CD4-positive, alpha-beta memory T cell (primary cell): ENCODE data around the gene ACAD11. TPM values are rescaled to one million over a fixed set of nuclear protein-coding genes. Genes with fewer than 3 reads are reported as not detected.
"Not testable (repeated sequence)": the region's sequence is repeated elsewhere in the genome, so short reads cannot be mapped to it uniquely, and the experiment has no call there.

Source experiments
- CTCF ChIA-PET: fragments of 350-600 bp; sonication (Branson Sonifier 250); formaldehyde crosslinking; loops from one replicate; lab custom pipeline; 2021; ENCODE audit warnings: inconsistent platforms; ENCODE audit not compliant: partially characterized antibody; lab: Charles Lee
- POLR2A ChIA-PET: fragments of 350-600 bp; sonication (Branson Sonifier 250); formaldehyde crosslinking; loops from one replicate; lab custom pipeline; 2021; ENCODE audit not compliant: partially characterized antibody; lab: Charles Lee
- DNase-seq, 5 donors: peaks; one replicate each; pipeline versions ENCODE4 v3.0.0 to v3.0.0-alpha.2; 2020 to 2022; ENCODE audit warnings: mixed read lengths in 1 of 5
- H3K27ac ChIP-seq: one replicate; pipeline ENCODE4 v1.7.0; 2013; ENCODE audit warnings: low read depth, low read length
- H3K27me3 ChIP-seq: 2 replicates; pipeline ENCODE4 v1.7.0; 2013; ENCODE audit warnings: mild to moderate bottlenecking, low read length, moderate library complexity; ENCODE audit not compliant: insufficient read depth
- H3K36me3 ChIP-seq: 2 replicates; pipeline ENCODE4 v1.7.0; 2013; ENCODE audit warnings: mild to moderate bottlenecking, low read length, moderate library complexity; ENCODE audit not compliant: insufficient read depth
- H3K4me1 ChIP-seq: 2 replicates; pipeline ENCODE4 v1.7.0; 2013; ENCODE audit warnings: mild to moderate bottlenecking, low read length, moderate library complexity; ENCODE audit not compliant: insufficient read depth
- H3K4me3 ChIP-seq, 2 donors: one replicate each; pipeline ENCODE4 v1.7.0; 2013; ENCODE audit warnings: low read length in 2 of 2, mild to moderate bottlenecking in 1 of 2
- H3K9me3 ChIP-seq, 2 donors: one replicate each; pipeline ENCODE4 v1.7.0; 2013; ENCODE audit warnings: low read length in 2 of 2, control low read depth in 1 of 2; ENCODE audit not compliant: control insufficient read depth in 1 of 2
- H3K27ac Mint-ChIP-seq, 7 donors: one replicate each; pipeline ENCODE4 v1.8.0; 2020 to 2021; ENCODE audit warnings: mixed read lengths in 7 of 7, mild to moderate bottlenecking in 6 of 7, inconsistent platforms in 3 of 7, moderate library complexity in 3 of 7
- H3K27me3 Mint-ChIP-seq, 2 donors: one replicate each; pipeline ENCODE4 v1.8.0; 2020 to 2021; ENCODE audit warnings: mixed read lengths in 2 of 2
- H3K36me3 Mint-ChIP-seq, 2 donors: one replicate each; pipeline ENCODE4 v1.8.0; 2020 to 2021; ENCODE audit warnings: mixed read lengths in 2 of 2, inconsistent platforms in 1 of 2, mild to moderate bottlenecking in 1 of 2
- H3K4me1 Mint-ChIP-seq, 4 donors: one replicate each; pipeline ENCODE4 v1.8.0; 2020 to 2021; ENCODE audit warnings: mixed read lengths in 4 of 4, mild to moderate bottlenecking in 1 of 4
- H3K4me3 Mint-ChIP-seq, 8 donors: one replicate each; pipeline ENCODE4 v1.8.0; 2020 to 2021; ENCODE audit warnings: mixed read lengths in 8 of 8, mild to moderate bottlenecking in 7 of 8, moderate library complexity in 6 of 8, inconsistent platforms in 3 of 8
- H3K9me3 Mint-ChIP-seq, 8 donors: one replicate each; pipeline ENCODE4 v1.8.0; 2020 to 2021; ENCODE audit warnings: mixed read lengths in 8 of 8, mild to moderate bottlenecking in 5 of 8, inconsistent platforms in 3 of 8, moderate library complexity in 1 of 8
- intact Hi-C: fragments of 100-400 bp; cut with micrococcal nuclease; formaldehyde crosslinking; loops from one replicate; pipeline ENCODE4 v1.15.1; 2023
- polyA plus RNA-seq, 2 donors: library from polyadenylated mRNA; unstranded; fragments of 300-500 nt; fragmentation: Illumina TruSeq; gene quantifications; one replicate each; pipeline ENCODE4 v1.2.3, GENCODE V29; 2021
- total RNA-seq, 2 experiments: library from RNA; stranded (reverse); gene quantifications; one replicate each; pipeline ENCODE4 v1.2.3, GENCODE V29; 2021

ACAD11 gene
- total and polyA plus RNA-seq, 4 experiments from 2014 or later = 1.7 to 26.9 (median 13.1) TPM

DNA sequence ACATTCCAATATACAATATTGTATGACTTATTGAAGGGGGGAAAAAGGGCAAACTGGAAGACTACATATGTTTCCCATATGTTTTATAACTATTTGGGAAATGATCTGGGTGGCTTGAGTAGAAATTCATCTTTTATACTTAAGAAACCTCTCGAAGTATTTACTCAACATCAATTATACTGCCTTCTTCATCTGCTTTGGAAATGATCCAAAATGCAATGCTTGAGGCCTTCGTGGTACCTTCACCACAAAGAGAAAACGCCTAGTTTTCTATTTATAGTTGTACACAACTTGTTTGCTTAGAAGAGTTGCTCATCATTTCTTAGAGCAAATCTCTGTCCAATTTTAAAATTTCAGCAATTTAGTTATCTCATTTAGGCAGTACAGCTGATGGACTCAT, 43.7 kb downstream of the ACAD11 start:
- Mint-ChIP-seq H3K27me3 (no peaks in the 10 kb centered on the region), H3K4me3 (no peak overlapping the region), H3K27ac (no peak overlapping the region), H3K36me3 (peaks cover 34 to 59% of the 10 kb centered on the region in 2 donors), H3K9me3 (peaks cover 0 to 13% (median 4%) of the 10 kb centered on the region in 8 donors), H3K4me1 (peaks cover 0 to 4% (median 1%) of the 10 kb centered on the region in 4 donors)
- CTCF ChIA-PET = no interaction called here
- intact Hi-C loops = no loop called here
- POLR2A ChIA-PET = no interaction called here
- Histone ChIP-seq H3K36me3 (no peaks in the 10 kb centered on the region), H3K27me3 (no peaks in the 10 kb centered on the region), H3K27ac (no peak overlapping the region), H3K9me3 (no peaks in the 10 kb centered on the region), H3K4me3 (no peak overlapping the region), H3K4me1 (no peaks in the 10 kb centered on the region)
- no peak for DNase-seq

DNA sequence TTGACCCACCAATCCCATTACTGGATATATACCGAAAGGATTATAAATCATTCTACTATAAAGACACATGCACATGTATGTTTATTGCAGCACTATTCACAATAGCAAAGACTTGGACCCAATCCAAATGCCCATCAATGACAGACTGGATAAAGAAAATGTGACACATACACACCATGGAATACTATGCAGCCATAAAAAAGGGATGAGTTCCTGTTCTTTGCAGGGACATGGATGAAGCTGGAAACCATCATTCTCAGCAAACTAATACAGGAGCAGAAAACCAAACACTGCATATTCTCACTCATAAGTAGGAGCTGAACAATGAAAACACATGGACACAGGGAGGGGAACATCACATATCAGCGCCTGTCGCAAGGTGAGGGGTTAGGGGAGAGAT, 44.3 kb downstream of the ACAD11 start:
- POLR2A ChIA-PET, CTCF ChIA-PET, H3K27ac ChIP-seq, intact Hi-C loops, H3K9me3 ChIP-seq, DNase-seq, H3K27me3 ChIP-seq, H3K27me3 Mint-ChIP-seq, H3K4me1 Mint-ChIP-seq, H3K4me1 ChIP-seq, H3K36me3 ChIP-seq, H3K4me3 ChIP-seq, H3K27ac Mint-ChIP-seq, H3K4me3 Mint-ChIP-seq: not testable (repeated sequence)
- Mint-ChIP-seq H3K9me3 (peaks cover 0 to 13% (median 4%) of the 10 kb centered on the region in 8 donors), H3K36me3 (peaks cover 28 to 55% of the 10 kb centered on the region in 2 donors)

DNA sequence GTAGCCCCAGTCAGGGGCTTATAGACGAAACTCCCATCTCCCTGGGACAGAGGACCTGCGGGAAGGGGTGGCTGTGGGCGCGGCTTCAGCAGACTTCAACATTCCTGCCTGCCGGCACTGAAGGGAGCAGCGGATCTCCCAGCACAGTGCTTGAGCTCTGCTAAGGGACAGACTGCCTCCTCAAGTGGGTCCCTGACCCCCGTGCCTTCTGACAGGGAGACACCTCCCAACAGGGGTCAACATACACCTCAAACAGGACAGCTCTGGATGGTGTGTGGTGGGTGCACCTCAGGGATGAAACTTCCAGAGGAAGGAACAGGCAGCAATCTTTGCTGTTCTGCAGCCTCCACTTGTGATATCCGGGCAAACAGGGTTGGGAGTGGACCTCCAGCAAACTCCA, 53.0 kb downstream of the ACAD11 start:
- POLR2A ChIA-PET, H3K27me3 ChIP-seq, H3K4me3 ChIP-seq, H3K27ac ChIP-seq, H3K27ac Mint-ChIP-seq, H3K4me1 Mint-ChIP-seq, H3K4me3 Mint-ChIP-seq, H3K4me1 ChIP-seq, H3K27me3 Mint-ChIP-seq, CTCF ChIA-PET, H3K9me3 ChIP-seq, H3K36me3 ChIP-seq, H3K9me3 Mint-ChIP-seq, intact Hi-C loops, DNase-seq: not testable (repeated sequence)
- peaks cover 55 to 79% of the 10 kb centered on the region in 2 donors for H3K36me3 Mint-ChIP-seq

DNA sequence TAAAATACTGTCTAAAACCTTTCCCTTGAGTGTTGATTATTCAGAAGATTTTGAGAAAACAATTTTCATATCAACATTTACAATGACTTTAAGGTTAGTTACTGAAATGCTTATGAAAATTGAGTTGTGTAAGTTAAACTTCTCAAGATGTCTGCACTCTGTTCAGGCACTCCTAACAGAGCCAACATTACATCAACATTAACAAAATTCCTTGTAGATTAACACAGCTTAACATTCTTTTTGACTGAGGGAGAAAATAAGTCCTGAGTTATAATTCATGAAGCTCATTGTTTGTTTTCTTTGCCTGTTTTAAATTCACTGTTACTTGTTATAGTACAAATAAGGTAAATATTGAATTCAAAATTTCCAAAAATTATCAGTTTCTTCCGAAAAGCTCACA, 53.5 kb downstream of the ACAD11 start:
- H3K36me3 Mint-ChIP-seq = peaks cover 51 to 74% of the 10 kb centered on the region in 2 donors
- CTCF ChIA-PET = no interaction called here

DNA sequence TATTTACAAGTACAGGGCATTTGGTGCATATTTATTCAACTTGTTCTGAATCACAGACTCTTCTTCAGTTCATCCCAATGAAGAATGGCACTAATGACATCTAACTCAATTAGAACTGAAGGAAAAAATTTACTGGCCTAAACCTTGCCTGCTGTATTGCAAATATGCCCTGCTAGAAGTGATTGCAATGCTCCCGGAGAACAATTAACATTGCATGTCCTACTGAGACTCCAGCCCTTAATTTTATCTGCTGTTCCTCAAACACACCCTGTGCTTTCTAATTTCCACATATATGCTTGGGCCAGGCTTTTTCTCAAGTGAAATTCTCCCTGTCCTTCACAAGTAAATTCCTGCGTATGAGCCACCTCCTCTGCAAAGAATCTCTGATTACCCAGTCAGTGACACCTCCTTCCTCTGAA, 54.2 kb downstream of the ACAD11 start:
- no peaks in the 10 kb centered on the region for H3K9me3 ChIP-seq
- DNase-seq = no peak
- Mint-ChIP-seq H3K9me3 (no peaks in the 10 kb centered on the region), H3K27ac (no peak overlapping the region), H3K27me3 (no peaks in the 10 kb centered on the region), H3K4me3 (no peak overlapping the region), H3K36me3 (peaks cover 49 to 71% of the 10 kb centered on the region in 2 donors), H3K4me1 (peaks cover 0 to 4% (median under 1%) of the 10 kb centered on the region in 4 donors)
- intact Hi-C loops = no loop called here
- no peaks in the 10 kb centered on the region for H3K4me1 ChIP-seq
- H3K27ac ChIP-seq = no peak overlapping the region
- ChIA-PET CTCF (no interaction called here), POLR2A (no interaction called here)
- no peaks in the 10 kb centered on the region for H3K27me3 ChIP-seq
- no peak overlapping the region for H3K4me3 ChIP-seq
- H3K36me3 ChIP-seq = peaks cover 6% of the 10 kb centered on the region

More for the DNA sequence above, 53.5 kb downstream of the ACAD11 start:
- POLR2A ChIA-PET = no interaction called here
- Histone ChIP-seq H3K9me3 (no peaks in the 10 kb centered on the region), H3K4me3 (no peak overlapping the region), H3K4me1 (no peaks in the 10 kb centered on the region), H3K36me3 (peaks cover 6% of the 10 kb centered on the region), H3K27ac (no peak overlapping the region), H3K27me3 (no peaks in the 10 kb centered on the region)
- H3K4me3 Mint-ChIP-seq = no peak overlapping the region
- peaks cover 0 to 4% (median under 1%) of the 10 kb centered on the region in 4 donors for H3K4me1 Mint-ChIP-seq
- DNase-seq = no peak
- H3K27ac Mint-ChIP-seq = no peak overlapping the region
- no peaks in the 10 kb centered on the region for H3K27me3 Mint-ChIP-seq
- intact Hi-C loops = no loop called here
- H3K9me3 Mint-ChIP-seq = peaks cover 0 to 2% (median 0%) of the 10 kb centered on the region in 8 donors

DNA sequence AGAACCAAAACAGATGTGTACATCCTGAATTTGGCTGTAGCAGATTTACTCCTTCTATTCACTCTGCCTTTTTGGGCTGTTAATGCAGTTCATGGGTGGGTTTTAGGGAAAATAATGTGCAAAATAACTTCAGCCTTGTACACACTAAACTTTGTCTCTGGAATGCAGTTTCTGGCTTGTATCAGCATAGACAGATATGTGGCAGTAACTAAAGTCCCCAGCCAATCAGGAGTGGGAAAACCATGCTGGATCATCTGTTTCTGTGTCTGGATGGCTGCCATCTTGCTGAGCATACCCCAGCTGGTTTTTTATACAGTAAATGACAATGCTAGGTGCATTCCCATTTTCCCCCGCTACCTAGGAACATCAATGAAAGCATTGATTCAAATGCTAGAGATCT, 59.0 kb downstream of the ACAD11 start:
- H3K27ac Mint-ChIP-seq, POLR2A ChIA-PET, H3K27me3 ChIP-seq, DNase-seq, H3K27ac ChIP-seq, H3K27me3 Mint-ChIP-seq, intact Hi-C loops, H3K4me1 Mint-ChIP-seq, CTCF ChIA-PET, H3K4me3 Mint-ChIP-seq, H3K36me3 ChIP-seq, H3K9me3 Mint-ChIP-seq, H3K4me3 ChIP-seq, H3K4me1 ChIP-seq, H3K9me3 ChIP-seq: not testable (repeated sequence)
- peaks cover 40 to 59% of the 10 kb centered on the region in 2 donors for H3K36me3 Mint-ChIP-seq

DNA sequence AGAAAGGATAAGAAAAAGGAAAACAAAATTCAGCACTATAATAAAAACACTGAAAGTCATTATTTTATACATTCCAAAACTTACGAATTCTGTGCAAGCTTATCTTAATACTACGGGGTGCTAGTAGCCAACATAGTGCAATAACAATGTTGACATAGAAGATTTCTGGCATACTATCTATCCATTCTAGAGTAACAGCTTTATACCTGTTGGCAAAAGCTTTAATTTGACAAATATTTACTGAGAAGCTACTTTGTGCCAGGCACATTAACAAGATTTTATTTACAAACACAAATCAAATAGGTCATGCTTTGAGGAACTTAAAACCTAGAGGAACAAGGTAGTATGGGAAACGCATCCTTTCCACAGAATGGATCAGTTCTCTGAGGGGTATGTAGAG, 61.4 kb downstream of the ACAD11 start:
- intact Hi-C loops = no loop called here
- Mint-ChIP-seq H3K4me1 (no peaks in the 10 kb centered on the region), H3K36me3 (peaks cover 44 to 56% of the 10 kb centered on the region in 2 donors), H3K9me3 (no peaks in the 10 kb centered on the region), H3K27me3 (no peaks in the 10 kb centered on the region), H3K4me3 (no peak overlapping the region), H3K27ac (no peak overlapping the region)
- no peaks in the 10 kb centered on the region for H3K4me1 ChIP-seq
- H3K27ac ChIP-seq = no peak overlapping the region
- POLR2A ChIA-PET = no interaction called here
- DNase-seq = no peak
- peaks cover 5% of the 10 kb centered on the region for H3K36me3 ChIP-seq
- CTCF ChIA-PET = no interaction called here
- no peaks in the 10 kb centered on the region for H3K27me3 ChIP-seq
- H3K9me3 ChIP-seq = no peaks in the 10 kb centered on the region
- H3K4me3 ChIP-seq = no peak overlapping the region

DNA sequence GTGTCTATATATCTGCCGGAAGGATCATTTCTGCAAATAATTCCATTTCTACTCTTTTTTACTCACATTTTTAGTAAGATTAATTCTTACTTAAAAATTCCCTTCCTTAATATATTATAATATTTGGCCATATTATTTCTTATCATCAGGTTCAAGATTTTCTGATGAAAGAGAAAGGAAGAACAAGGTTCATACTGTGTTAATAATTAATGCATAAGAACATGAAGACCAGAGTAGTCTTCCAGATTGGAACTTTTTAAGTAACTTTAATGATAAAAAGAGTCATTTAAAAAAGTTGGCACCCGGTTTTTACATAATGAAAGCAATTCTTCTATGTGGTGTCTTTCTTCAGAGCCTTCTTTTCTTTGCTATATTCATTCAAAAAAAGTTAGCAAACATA, 61.9 kb downstream of the ACAD11 start:
- Histone ChIP-seq H3K4me1 (no peaks in the 10 kb centered on the region), H3K27me3 (no peaks in the 10 kb centered on the region), H3K36me3 (peaks cover under 1% of the 10 kb centered on the region), H3K27ac (no peak overlapping the region), H3K4me3 (no peak overlapping the region), H3K9me3 (no peaks in the 10 kb centered on the region)
- Mint-ChIP-seq H3K27ac (no peak overlapping the region), H3K9me3 (no peaks in the 10 kb centered on the region), H3K4me3 (no peak overlapping the region), H3K36me3 (peaks cover 40 to 53% of the 10 kb centered on the region in 2 donors), H3K4me1 (no peaks in the 10 kb centered on the region), H3K27me3 (no peaks in the 10 kb centered on the region)
- intact Hi-C loops = no loop called here
- no peak for DNase-seq
- ChIA-PET POLR2A (no interaction called here), CTCF (no interaction called here)
